ENCODE results near the gene TRIO. TPM values are rescaled to one million over a fixed set of nuclear protein-coding genes. Genes with fewer than 3 reads are reported as not detected.

The TRIO gene
- total RNA-seq, 1 donor from 2014 or later: 71.6 TPM

GRCh38 chr5:14172149-14172795, 29.1 kb downstream of the TRIO start:
- TF ChIP-seq, protein P1, sequence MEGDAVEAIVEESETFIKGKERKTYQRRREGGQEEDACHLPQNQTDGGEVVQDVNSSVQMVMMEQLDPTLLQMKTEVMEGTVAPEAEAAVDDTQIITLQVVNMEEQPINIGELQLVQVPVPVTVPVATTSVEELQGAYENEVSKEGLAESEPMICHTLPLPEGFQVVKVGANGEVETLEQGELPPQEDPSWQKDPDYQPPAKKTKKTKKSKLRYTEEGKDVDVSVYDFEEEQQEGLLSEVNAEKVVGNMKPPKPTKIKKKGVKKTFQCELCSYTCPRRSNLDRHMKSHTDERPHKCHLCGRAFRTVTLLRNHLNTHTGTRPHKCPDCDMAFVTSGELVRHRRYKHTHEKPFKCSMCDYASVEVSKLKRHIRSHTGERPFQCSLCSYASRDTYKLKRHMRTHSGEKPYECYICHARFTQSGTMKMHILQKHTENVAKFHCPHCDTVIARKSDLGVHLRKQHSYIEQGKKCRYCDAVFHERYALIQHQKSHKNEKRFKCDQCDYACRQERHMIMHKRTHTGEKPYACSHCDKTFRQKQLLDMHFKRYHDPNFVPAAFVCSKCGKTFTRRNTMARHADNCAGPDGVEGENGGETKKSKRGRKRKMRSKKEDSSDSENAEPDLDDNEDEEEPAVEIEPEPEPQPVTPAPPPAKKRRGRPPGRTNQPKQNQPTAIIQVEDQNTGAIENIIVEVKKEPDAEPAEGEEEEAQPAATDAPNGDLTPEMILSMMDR (IDR thresholded peaks at IDR 0.05; ENCODE audit: insufficient read depth, low read length, severe bottlenecking): no peak
- no peak for FAIRE-seq
- H3K27me3 ChIP-seq (ENCODE audit: control insufficient read depth, insufficient read depth, low read length): no peaks in the 10 kb centered on the region
- H3K4me3 ChIP-seq (ENCODE audit: low read depth, low read length): no peak overlapping the region
- no peak for DNase-seq (ENCODE audit: low read depth)
- no peaks in the 10 kb centered on the region for H3K36me3 ChIP-seq (ENCODE audit: control insufficient read depth, insufficient read depth, low read length)

- Histone ChIP-seq H3K36me3 (ENCODE audit: control insufficient read depth, insufficient read depth, low read length) (no peaks in the 10 kb centered on the region), H3K27me3 (ENCODE audit: control insufficient read depth, insufficient read depth, low read length) (no peaks in the 10 kb centered on the region), H3K4me3 (ENCODE audit: low read depth, low read length) (no peak overlapping the region)
- TF ChIP-seq, protein P1 (IDR thresholded peaks at IDR 0.05; ENCODE audit: insufficient read depth, low read length, severe bottlenecking): no peak
- DNase-seq (ENCODE audit: low read depth) (no peak), FAIRE-seq (no peak)
Measured at GRCh38 chr5:14173377-14174229, 30.5 kb downstream of the TRIO start.

DNA sequence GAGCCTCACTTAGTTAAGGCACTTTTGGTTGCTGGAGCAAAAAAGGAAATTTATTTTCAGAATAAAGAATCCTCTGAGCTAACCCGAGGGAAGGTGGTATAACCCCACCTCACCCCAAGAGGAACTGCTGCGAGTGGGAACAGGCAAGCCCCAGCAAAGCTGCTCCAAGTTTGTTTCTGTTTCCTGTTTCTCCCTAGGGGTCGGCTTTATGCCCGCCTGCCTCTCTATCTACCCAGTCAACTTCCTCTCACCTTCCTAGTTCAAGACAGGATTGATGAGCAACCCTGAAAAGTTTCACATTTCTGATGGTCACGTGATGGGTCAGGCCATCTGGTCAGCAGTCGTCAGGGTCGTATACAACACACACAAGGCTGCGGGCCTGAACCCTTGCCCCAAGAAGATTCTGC, 31.1 kb downstream of the TRIO start:
- DNase-seq (ENCODE audit: low read depth) (no peak), FAIRE-seq (no peak)
- TF ChIP-seq, protein P1 (IDR thresholded peaks at IDR 0.05; ENCODE audit: insufficient read depth, low read length, severe bottlenecking): no peak
- Histone ChIP-seq H3K36me3 (ENCODE audit: control insufficient read depth, insufficient read depth, low read length) (no peaks in the 10 kb centered on the region), H3K4me3 (ENCODE audit: low read depth, low read length) (no peak overlapping the region), H3K27me3 (ENCODE audit: control insufficient read depth, insufficient read depth, low read length) (no peaks in the 10 kb centered on the region)

GRCh38 chr5:14175381-14175780, 32.2 kb downstream of the TRIO start:
- Histone ChIP-seq H3K27me3 (ENCODE audit: control insufficient read depth, insufficient read depth, low read length) (no peaks in the 10 kb centered on the region), H3K4me3 (ENCODE audit: low read depth, low read length) (no peak overlapping the region), H3K36me3 (ENCODE audit: control insufficient read depth, insufficient read depth, low read length) (no peaks in the 10 kb centered on the region)
- DNase-seq (ENCODE audit: low read depth) (no peak), FAIRE-seq (no peak)
- TF ChIP-seq, protein P1 (IDR thresholded peaks at IDR 0.05; ENCODE audit: insufficient read depth, low read length, severe bottlenecking): no peak

GRCh38 chr5:14176888-14177287, 33.7 kb downstream of the TRIO start:
- TF ChIP-seq, protein P1 (IDR thresholded peaks at IDR 0.05; ENCODE audit: insufficient read depth, low read length, severe bottlenecking): no peak
- DNase-seq (ENCODE audit: low read depth) (no peak), FAIRE-seq (no peak)
- H3K27me3 ChIP-seq (ENCODE audit: control insufficient read depth, insufficient read depth, low read length): no peaks in the 10 kb centered on the region
- no peaks in the 10 kb centered on the region for H3K36me3 ChIP-seq (ENCODE audit: control insufficient read depth, insufficient read depth, low read length)
- H3K4me3 ChIP-seq (ENCODE audit: low read depth, low read length): no peak overlapping the region
